Choroid plexus epithelial cell (primary cell): ENCODE data around the gene GYS2.

Experiments used
- DNase-seq: peaks from one replicate; pipeline ENCODE4 v3.0.0-alpha.2; 2010; ENCODE audit warnings: low read depth
- H3K4me3 ChIP-seq: 2 replicates; pipeline ENCODE4 v1.5.1; 2011; ENCODE audit warnings: low read depth, mild to moderate bottlenecking, control low read depth, low read length, moderate library complexity
- TF ChIP-seq, protein P1 (sequence below): conservative IDR thresholded peaks from 2 replicates; pipeline ENCODE4 v1.5.1; 2011; ENCODE audit warnings: low read depth, mild to moderate bottlenecking, control low read depth, inconsistent platforms, low read length, moderate library complexity

The GYS2 gene

DNA sequence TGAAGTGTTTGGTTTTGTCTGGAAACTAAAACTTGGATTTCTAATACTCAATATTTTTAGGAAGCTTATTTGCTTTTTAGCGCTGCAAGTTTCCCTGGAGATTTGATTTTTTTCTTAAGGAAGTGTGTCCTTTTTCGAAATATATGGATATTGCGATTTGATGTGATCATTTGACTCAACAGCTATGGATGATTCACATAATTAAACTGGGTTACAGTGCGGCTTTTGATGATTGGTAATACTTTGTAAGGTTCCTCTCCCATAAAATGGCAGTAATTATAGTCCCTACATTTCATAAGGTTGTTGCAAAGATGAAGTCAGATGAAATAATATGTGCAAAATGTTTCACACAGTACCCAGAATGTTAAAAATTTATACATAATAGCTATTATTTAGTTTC lies 39.9 kb upstream of the GYS2 start:
- DNase-seq = no peak
- TF ChIP-seq, protein P1, sequence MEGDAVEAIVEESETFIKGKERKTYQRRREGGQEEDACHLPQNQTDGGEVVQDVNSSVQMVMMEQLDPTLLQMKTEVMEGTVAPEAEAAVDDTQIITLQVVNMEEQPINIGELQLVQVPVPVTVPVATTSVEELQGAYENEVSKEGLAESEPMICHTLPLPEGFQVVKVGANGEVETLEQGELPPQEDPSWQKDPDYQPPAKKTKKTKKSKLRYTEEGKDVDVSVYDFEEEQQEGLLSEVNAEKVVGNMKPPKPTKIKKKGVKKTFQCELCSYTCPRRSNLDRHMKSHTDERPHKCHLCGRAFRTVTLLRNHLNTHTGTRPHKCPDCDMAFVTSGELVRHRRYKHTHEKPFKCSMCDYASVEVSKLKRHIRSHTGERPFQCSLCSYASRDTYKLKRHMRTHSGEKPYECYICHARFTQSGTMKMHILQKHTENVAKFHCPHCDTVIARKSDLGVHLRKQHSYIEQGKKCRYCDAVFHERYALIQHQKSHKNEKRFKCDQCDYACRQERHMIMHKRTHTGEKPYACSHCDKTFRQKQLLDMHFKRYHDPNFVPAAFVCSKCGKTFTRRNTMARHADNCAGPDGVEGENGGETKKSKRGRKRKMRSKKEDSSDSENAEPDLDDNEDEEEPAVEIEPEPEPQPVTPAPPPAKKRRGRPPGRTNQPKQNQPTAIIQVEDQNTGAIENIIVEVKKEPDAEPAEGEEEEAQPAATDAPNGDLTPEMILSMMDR = no peak
- H3K4me3 ChIP-seq = no peak overlapping the region

DNA sequence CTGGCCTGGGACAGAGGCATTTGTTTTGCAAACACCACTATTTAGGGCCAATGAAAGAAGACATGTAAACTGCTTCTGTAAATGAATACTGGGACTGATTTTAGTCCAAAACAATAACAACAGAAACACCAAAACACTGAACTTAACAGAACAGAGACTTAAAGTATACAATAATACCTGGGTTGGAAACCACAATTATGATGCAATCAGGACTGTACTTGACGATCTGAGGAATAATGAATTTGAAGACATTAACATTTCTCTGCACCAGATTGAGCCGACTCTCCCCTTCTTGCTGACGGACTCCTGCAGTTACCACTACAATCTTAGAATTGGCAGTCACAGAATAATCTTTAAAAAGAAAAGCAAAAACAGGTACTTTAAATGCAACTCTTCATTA lies 39.1 kb upstream of the GYS2 start:
- TF ChIP-seq, protein P1 = no peak
- no peak overlapping the region for H3K4me3 ChIP-seq
- peak; percentile 13 for DNase-seq

DNA sequence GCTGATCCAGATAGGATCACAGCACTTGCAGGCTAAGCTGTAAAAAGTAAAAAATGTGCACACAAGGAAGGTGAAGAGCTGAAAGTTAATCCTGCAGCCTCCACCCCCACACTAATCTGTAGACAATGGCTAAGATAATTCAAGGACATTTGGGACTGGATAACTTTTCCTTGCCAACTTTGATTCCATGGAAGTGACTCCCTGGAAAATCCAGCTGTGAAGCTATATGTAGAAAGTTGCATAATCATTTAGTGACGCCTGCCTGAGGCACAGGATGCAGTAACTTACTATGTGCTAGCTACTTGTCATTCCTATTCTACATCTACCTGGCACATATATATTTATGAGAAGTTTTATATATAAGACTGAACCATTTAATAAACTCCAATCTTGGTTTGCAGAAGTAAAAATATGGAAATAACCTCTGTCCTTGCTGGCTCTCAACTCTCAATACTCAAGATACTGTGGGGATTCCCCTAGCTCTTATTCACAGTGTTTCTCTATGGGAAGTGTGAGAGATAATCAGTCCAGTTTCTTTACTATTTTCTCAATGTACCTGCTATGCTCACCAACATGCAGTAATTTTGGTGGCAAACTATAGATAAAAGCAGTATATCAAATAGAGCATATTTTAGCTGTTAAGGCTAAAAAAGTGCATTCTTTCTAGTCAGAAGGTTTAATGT lies 38.2 kb upstream of the GYS2 start:
- peak; percentile 41 for DNase-seq
- no peak overlapping the region for H3K4me3 ChIP-seq
- TF ChIP-seq, protein P1 = no peak

DNA sequence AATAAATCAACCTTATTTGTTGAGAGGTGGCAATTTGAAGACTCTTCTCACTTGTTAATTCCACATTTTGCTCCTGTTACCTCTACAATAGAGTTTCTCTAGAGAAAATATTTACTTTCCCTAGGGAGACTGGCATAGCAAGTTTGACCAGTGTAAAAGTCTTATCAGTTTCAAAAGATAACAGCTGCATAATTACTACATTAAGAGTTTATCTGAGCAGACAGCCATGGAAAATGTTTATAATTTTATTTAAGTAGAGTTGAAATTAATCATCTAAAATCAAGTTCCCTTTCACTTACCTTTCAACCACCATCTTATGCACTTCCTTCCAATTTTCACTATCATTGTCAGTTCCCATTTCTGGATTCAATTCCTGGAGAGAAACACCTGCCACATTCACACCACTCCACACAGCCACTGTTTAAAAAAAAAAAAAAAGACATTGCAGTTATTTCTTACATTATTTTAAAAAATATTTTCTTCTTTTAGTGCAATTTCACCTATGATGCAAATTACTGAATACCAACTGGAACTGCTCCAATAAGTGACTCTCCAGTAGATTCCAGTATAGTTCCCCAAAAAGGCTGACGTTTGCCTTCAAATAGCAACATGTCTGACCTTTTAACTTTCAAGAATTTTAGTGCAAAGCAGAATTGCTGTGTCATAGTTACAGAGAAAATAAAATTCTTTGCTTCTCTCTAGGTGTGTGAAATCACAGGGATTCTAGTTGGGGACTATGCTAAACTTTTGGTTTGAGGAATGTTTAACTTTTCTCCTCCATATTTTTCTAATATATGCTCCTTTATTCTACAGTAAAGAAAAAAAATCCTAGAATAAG lies 33.6 kb upstream of the GYS2 start:
- TF ChIP-seq, protein P1 = no peak
- peak; percentile 89 for DNase-seq
- H3K4me3 ChIP-seq = no peak overlapping the region

DNA sequence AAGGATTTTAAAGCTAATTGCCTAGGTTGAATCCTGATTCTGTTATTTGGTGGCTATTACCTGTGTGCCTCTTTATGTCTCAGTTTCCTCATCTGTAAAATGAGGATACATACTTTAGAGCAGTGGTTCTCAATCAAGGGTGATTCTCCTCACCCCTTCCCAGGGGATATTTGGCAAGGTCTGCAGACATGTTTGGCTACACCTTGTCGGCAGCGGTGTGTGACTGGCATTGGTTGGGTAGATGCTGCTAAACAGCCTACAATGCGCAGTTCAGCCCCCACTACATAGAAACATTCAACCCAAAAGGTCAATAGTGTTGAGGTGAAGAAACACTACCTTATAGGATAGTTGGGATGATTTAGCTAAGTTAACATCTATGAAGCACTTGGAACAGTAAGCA lies 29.6 kb upstream of the GYS2 start:
- DNase-seq = no peak
- TF ChIP-seq, protein P1 = no peak
- H3K4me3 ChIP-seq = no peak overlapping the region

DNA sequence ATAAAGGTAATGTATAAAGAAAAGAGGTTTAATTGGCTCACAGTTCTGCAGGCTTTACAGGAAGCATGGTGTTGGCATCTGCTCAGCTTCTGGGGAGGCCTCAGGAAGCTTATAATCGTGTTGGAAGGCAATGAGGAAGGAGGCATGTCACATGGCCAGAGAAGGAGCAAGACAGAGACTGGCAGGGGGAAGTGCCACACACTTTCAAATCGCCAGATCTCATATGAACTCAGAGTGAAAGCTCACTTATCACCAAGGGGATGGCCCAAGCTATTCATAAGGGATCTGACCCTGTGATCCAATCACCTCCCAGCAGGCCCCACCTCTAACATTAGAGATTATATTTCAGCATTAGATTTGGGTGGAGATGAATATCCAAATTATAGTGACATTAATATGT lies 26.7 kb upstream of the GYS2 start:
- H3K4me3 ChIP-seq = no peak overlapping the region
- no peak for DNase-seq
- TF ChIP-seq, protein P1 = no peak
